Left lung (tissue), 10 donors: ENCODE measurements around the gene KRT76. TPM values are rescaled to one million over a fixed set of nuclear protein-coding genes. Genes with fewer than 3 reads are reported as not detected.

Source experiments
- ATAC-seq: fragments of 200-7000 bp; cut with Tn5 transposase; one replicate; pipeline ENCODE4 v1.9.1; 2020; ENCODE audit warnings: moderate library complexity
- DNase-seq, 4 donors: peaks; one replicate each; pipeline ENCODE4 v3.0.0-alpha.2; 2013 to 2020
- H3K27ac ChIP-seq, 2 donors: fragments of 200-600 bp; sonication (generic) in 1 of 2; one replicate each; pipeline versions ENCODE4 v1.5.0 to v1.8.0; 2020 to 2021
- H3K27me3 ChIP-seq, 2 donors: fragments of 200-600 bp; sonication (generic) in 1 of 2; one replicate each; pipeline versions ENCODE4 v1.5.0 to v1.8.0; 2020 to 2021
- H3K36me3 ChIP-seq, 2 donors: fragments of 200-600 bp; sonication (generic) in 1 of 2; one replicate each; pipeline versions ENCODE4 v1.5.0 to v1.8.0; 2020 to 2021
- H3K4me1 ChIP-seq, 2 donors: fragments of 200-600 bp; one replicate each; pipeline ENCODE4 v1.8.0; 2021
- H3K4me3 ChIP-seq, 2 donors: fragments of 200-600 bp; sonication (generic) in 1 of 2; one replicate each; pipeline versions ENCODE4 v1.5.0 to v1.8.0; 2020 to 2021; ENCODE audit warnings: mild to moderate bottlenecking in 1 of 2
- H3K9me3 ChIP-seq, 2 donors: fragments of 200-600 bp; sonication (generic) in 1 of 2; one replicate each; pipeline versions ENCODE4 v1.5.0 to v1.8.0; 2020 to 2021
- intact Hi-C, 2 donors: fragments of 100-400 bp; cut with DNase I; formaldehyde crosslinking; loops; one replicate each; pipeline versions ENCODE4 v1.11.2 to v1.14.2; 2022
- polyA plus RNA-seq, 6 donors: library from polyadenylated mRNA; unstranded; fragments of 120-200 nt; gene quantifications; one replicate each; pipeline ENCODE4 v1.2.1, GENCODE V29; 2013; ENCODE audit not compliant: insufficient read length in 6 of 6
- total RNA-seq, 2 donors: library from RNA; stranded (reverse); fragmentation: NEBNext Ultra II Directional; extraction: Animal tissue kit (Norgen Biotek cat#: 25700); gene quantifications; one replicate each; pipeline ENCODE4 v1.2.1, GENCODE V29; 2021
- TF ChIP-seq, protein P1 (sequence below), 2 donors: fragments of 200-600 bp; sonication (generic) in 1 of 2; IDR thresholded peaks; one replicate each; pipeline versions ENCODE4 v1.5.0 to v1.8.0; 2021; ENCODE audit warnings: antibody characterized with exemption in 2 of 2
- donor health status: DM: no; HTN: yes; CAD: no.
- donor health status: DM: no; HTN: no; CAD: no.

The KRT76 gene
- total and polyA plus RNA-seq, 8 donors: not detected

DNA sequence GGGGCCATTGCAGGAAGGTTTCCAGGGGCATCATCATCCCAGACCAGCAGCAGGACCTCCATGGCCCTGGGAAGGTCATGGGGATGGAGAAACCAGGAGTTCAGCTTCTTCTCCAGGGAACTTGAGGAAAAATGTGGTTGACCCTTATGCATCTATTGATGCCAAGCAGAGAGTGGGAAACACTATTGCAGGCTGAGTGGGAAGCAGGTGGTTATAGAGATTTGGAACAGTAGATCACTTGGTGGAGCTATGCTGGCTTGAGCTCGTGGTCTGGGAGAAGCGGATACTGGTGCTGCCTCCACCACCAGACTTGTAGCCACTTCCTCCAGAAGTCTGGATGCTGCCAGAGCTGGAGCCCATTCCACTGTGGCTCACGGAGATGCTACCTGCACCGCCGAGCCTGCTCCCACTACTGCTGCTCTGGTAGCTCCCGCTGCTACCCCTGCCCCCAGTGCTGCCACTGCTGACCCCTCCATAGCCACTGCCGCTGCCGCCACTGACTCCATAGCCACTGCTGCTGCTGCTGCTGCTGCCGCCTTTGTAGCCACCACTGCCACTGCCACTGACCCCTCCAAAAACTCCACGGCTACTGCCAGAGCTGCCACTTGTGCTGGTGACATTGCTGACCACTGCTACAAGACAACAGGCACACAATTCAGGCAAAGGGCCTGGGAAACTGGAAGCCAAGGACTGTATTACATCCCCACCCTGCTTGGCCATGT lies 8.5 kb downstream of the KRT76 start:
- Histone ChIP-seq H3K9me3 (no peaks in the 10 kb centered on the region), H3K4me1 (no peaks in the 10 kb centered on the region), H3K4me3 (no peak overlapping the region), H3K27ac (no peak overlapping the region), H3K27me3 (peaks cover 0 to 46% of the 10 kb centered on the region in 2 donors), H3K36me3 (no peaks in the 10 kb centered on the region)
- TF ChIP-seq, protein P1, sequence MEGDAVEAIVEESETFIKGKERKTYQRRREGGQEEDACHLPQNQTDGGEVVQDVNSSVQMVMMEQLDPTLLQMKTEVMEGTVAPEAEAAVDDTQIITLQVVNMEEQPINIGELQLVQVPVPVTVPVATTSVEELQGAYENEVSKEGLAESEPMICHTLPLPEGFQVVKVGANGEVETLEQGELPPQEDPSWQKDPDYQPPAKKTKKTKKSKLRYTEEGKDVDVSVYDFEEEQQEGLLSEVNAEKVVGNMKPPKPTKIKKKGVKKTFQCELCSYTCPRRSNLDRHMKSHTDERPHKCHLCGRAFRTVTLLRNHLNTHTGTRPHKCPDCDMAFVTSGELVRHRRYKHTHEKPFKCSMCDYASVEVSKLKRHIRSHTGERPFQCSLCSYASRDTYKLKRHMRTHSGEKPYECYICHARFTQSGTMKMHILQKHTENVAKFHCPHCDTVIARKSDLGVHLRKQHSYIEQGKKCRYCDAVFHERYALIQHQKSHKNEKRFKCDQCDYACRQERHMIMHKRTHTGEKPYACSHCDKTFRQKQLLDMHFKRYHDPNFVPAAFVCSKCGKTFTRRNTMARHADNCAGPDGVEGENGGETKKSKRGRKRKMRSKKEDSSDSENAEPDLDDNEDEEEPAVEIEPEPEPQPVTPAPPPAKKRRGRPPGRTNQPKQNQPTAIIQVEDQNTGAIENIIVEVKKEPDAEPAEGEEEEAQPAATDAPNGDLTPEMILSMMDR (IDR thresholded peaks at IDR 0.05): no peak
- no peak for DNase-seq
- intact Hi-C loops: no loop called here
- no peak for ATAC-seq

DNA sequence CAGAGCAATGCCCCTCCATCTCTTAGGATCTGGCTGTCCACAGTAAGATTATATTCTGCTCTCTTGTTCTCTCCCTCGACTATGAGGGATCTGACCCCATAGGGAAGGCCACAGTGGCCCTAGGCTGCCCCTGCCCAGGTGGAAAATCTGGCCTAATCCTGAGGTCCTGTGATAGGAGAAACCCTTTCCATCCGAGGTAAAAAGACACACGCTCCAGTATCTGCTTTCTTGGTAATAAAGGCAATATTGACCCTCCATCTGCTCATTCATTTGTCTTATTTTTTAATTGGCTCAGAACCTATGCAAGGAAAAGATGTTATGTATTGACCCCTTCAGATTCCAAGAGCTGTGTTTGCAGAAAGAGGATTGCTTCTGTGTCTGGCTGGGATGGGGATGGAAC lies 9.7 kb downstream of the KRT76 start:
- intact Hi-C loops: no loop called here

DNA sequence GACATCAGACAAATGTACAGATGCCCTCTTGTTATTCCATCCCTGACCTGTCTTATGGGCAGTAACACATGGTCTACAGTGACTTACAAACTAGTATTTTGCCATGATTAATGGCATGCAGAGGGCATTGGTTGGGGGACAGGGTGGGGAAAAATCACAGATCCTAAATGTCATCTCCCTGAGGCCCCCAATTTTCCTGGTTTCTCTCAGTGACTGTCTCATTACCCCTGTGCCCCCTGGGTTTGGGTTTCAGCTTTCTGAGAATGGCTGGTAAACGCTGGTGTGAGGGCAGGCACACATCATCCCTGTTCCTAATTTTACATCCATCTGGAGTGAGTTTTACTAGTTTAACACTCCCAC lies 10.1 kb downstream of the KRT76 start:
- no peaks in the 10 kb centered on the region for H3K4me1 ChIP-seq
- H3K9me3 ChIP-seq: peaks cover 0 to 4% of the 10 kb centered on the region in 2 donors
- no peaks in the 10 kb centered on the region for H3K36me3 ChIP-seq
- H3K4me3 ChIP-seq: no peak overlapping the region
- no peak overlapping the region for H3K27ac ChIP-seq
- intact Hi-C loops: no loop called here
- TF ChIP-seq, protein P1 (IDR thresholded peaks at IDR 0.05): no peak
- no peak for ATAC-seq
- peaks cover 0 to 32% of the 10 kb centered on the region in 2 donors for H3K27me3 ChIP-seq
- DNase-seq: no peak

More for the DNA sequence above, 9.7 kb downstream of the KRT76 start:
- Histone ChIP-seq H3K4me1 (no peaks in the 10 kb centered on the region), H3K27me3 (peaks cover 0 to 36% of the 10 kb centered on the region in 2 donors), H3K9me3 (peaks cover 0 to under 1% of the 10 kb centered on the region in 2 donors), H3K36me3 (no peaks in the 10 kb centered on the region), H3K27ac (no peak overlapping the region), H3K4me3 (no peak overlapping the region)
- TF ChIP-seq, protein P1 (IDR thresholded peaks at IDR 0.05): no peak
- no peak for DNase-seq
- ATAC-seq: no peak

DNA sequence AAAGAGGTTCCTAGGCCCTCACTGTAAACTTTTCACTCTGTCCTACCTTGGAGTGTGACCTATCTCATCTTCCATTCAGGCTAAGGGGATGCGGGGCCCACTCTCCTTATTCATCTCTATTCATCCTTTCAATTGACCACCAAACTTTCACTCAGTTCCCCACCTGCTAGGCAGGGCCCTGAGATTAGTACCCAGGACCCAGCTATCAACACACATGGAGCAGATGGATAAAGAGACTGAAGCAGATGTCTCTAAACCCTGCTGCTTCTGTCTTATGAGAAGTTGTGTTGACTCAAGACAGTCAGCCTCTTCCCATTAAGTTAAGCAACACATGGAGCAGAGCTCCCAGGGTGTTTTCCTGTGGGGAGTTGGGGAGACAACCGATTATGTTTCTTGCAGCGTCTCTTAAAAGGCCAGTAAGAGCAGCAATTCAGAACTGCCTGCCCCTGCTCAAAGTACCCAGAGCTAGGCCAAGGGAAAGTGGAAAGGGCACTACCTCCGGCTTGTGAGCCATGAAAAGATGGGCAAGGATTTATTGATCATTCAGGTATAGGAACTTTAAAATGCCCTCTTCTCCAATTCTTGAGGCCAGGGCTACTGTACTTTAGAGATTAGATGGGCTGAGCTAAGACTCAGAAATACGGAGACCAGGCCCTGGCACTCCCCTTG lies 10.7 kb downstream of the KRT76 start:
- Histone ChIP-seq H3K9me3 (peaks cover 0 to 9% of the 10 kb centered on the region in 2 donors), H3K27ac (no peak overlapping the region), H3K36me3 (no peaks in the 10 kb centered on the region), H3K4me1 (no peaks in the 10 kb centered on the region), H3K4me3 (no peak overlapping the region), H3K27me3 (peaks cover 0 to 27% of the 10 kb centered on the region in 2 donors)
- ATAC-seq (no peak), DNase-seq (no peak)
- TF ChIP-seq, protein P1 (IDR thresholded peaks at IDR 0.05): no peak
- intact Hi-C loops: no loop called here

DNA sequence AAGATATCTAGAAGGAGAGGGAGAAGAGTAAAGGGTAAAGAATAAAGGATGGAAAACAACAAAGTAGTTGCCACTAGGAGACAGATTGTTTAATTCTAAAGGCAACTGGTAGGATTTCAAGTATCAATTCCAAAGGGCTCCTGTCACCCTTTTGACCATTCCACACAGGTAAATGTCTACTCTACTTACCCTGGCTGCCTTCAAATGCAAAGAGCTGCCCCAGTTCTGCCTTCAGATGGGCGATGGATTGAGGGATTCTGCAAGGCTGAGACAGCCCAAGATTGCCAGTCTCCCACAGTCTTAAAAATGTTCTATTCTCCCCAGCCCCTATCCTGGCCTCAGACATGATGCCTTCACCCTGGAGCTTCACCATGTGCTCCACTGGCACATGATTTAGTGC lies 11.4 kb downstream of the KRT76 start:
- intact Hi-C loops: no loop called here
- H3K36me3 ChIP-seq: no peaks in the 10 kb centered on the region
- peaks cover 0 to 19% of the 10 kb centered on the region in 2 donors for H3K27me3 ChIP-seq
- no peak overlapping the region for H3K4me3 ChIP-seq
- H3K27ac ChIP-seq: no peak overlapping the region
- peaks cover 0 to 17% of the 10 kb centered on the region in 2 donors for H3K9me3 ChIP-seq
- DNase-seq: no peak
- TF ChIP-seq, protein P1 (IDR thresholded peaks at IDR 0.05): no peak
- no peak for ATAC-seq
- no peaks in the 10 kb centered on the region for H3K4me1 ChIP-seq
